ENCODE results near the gene EFCAB3. TPM values are rescaled to one million over a fixed set of nuclear protein-coding genes. Genes with fewer than 3 reads are reported as not detected.
A peak's percentile ranks its signal among the peaks of the same experiment; 100 is the strongest.
"Not testable (repeated sequence)": the region's sequence is repeated elsewhere in the genome, so short reads cannot be mapped to it uniquely, and the experiment has no call there.

The EFCAB3 gene
- total RNA-seq, 4 donors from 2014 or later, result not detected

DNA sequence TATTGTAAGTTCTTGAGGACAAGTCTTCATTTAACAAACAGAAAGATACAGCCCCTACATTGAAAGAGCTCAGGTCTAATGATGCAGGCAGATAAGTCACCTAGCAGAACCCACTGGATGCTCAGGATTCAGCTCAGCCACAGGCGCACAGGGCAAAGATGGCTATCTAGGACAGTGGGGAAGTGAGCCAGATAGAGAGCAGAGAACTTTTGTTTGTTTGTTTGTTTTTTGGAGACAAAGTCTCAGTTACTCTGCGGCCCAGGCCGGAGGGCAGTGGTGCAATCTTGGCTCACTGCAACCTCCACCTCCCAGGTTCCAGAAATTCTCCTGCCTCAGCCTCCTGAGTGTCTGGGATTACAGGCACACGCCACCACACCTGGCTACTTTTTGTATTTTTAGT lies 63.7 kb downstream of the EFCAB3 start:
- in situ Hi-C loops (cut with MboI; ENCODE audit: low pct_ligation_motif_present in 1 of 4, low pct_unique_long_range_greater_than_20kb in 1 of 4, low sequenced_read_pairs in 3 of 4), result no loop called here

DNA sequence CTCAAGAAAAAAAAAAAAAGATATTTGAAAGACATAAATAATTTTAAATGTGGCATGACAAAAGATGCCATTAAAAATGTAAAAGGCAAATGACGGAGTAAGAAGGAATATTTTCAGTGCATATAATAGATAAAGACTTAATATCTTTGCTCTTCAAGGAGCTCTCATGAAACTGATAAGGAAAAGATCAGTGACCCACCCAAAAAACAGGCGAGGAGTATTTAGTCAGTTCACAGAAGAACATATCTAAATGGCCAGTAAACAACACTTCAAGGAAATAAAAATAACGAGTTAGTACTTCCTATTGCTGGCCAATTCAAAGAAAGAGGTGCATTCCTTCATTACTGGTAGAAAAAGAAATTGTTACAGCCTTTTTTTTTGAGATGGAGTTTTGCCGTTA lies 65.4 kb downstream of the EFCAB3 start:
- in situ Hi-C loops (cut with MboI; ENCODE audit: low pct_ligation_motif_present in 1 of 4, low pct_unique_long_range_greater_than_20kb in 1 of 4, low sequenced_read_pairs in 3 of 4); H3K27ac ChIP-seq; DNase-seq; H3K4me1 ChIP-seq; H3K27me3 ChIP-seq; intact Hi-C loops (cut with DNase I; ENCODE audit: low total_unique reads); H3K9me3 ChIP-seq; H3K4me3 ChIP-seq: not testable (repeated sequence)
- H3K36me3 ChIP-seq, result peaks cover 0 to 68% (median 31%) of the 10 kb centered on the region in 4 donors
- 79 to 85% methylated on average over 3 to 4 of the region's 4 CpGs for WGBS, 2 donors (ENCODE audit: low coverage in 1 of 2)

More for the DNA sequence above, 63.7 kb downstream of the EFCAB3 start:
- H3K4me1 ChIP-seq, result no peaks in the 10 kb centered on the region
- no peak overlapping the region for H3K27ac ChIP-seq
- no peak for TF ChIP-seq POLR2AphosphoS5 (IDR thresholded peaks at IDR 0.05)
- no peak for TF ChIP-seq POLR2A (IDR thresholded peaks at IDR 0.05)
- TF ChIP-seq, protein P1, sequence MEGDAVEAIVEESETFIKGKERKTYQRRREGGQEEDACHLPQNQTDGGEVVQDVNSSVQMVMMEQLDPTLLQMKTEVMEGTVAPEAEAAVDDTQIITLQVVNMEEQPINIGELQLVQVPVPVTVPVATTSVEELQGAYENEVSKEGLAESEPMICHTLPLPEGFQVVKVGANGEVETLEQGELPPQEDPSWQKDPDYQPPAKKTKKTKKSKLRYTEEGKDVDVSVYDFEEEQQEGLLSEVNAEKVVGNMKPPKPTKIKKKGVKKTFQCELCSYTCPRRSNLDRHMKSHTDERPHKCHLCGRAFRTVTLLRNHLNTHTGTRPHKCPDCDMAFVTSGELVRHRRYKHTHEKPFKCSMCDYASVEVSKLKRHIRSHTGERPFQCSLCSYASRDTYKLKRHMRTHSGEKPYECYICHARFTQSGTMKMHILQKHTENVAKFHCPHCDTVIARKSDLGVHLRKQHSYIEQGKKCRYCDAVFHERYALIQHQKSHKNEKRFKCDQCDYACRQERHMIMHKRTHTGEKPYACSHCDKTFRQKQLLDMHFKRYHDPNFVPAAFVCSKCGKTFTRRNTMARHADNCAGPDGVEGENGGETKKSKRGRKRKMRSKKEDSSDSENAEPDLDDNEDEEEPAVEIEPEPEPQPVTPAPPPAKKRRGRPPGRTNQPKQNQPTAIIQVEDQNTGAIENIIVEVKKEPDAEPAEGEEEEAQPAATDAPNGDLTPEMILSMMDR (IDR thresholded peaks at IDR 0.05), result no peak
- TF ChIP-seq EP300 (IDR thresholded peaks at IDR 0.05; ENCODE audit: low read depth), result no peak
- no peak for DNase-seq
- intact Hi-C loops (cut with DNase I; ENCODE audit: low total_unique reads), result no loop called here
- H3K36me3 ChIP-seq, result peaks cover 0 to 72% (median 31%) of the 10 kb centered on the region in 4 donors
- no peaks in the 10 kb centered on the region for H3K27me3 ChIP-seq
- H3K4me3 ChIP-seq, result no peak overlapping the region
- WGBS, 2 donors (ENCODE audit: low coverage in 1 of 2), result 90 to 93% methylated on average over 3 to 4 of the region's 4 CpGs
- no peaks in the 10 kb centered on the region for H3K9me3 ChIP-seq

DNA sequence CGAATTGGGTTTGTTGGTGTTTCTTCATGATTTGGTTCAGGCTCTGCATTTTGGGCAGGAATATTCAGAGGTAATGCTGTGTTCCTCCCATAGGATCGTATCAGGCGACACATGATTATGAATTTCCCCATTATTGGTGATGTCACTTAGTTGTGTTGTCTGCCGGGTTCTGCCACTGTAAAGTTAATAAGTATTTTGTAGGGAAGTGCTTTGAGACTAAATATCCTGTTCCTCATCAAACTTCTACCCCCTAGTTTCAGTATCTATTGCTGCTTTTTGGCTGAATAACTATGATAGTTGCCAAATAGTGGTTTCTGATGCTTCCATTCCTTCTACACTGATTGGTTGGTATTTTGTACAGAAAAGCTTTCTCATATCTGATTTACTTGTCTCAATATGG lies 71.8 kb downstream of the EFCAB3 start:
- H3K4me1 ChIP-seq; intact Hi-C loops (cut with DNase I; ENCODE audit: low total_unique reads); H3K9me3 ChIP-seq; in situ Hi-C loops (cut with MboI; ENCODE audit: low pct_ligation_motif_present in 1 of 4, low pct_unique_long_range_greater_than_20kb in 1 of 4, low sequenced_read_pairs in 3 of 4); H3K27me3 ChIP-seq; H3K4me3 ChIP-seq; H3K27ac ChIP-seq; DNase-seq: not testable (repeated sequence)
- WGBS, 2 donors (ENCODE audit: low coverage in 1 of 2), result 75 to 93% methylated on average over 1 to 4 of the region's 4 CpGs
- H3K36me3 ChIP-seq, result peaks cover 0 to 15% (median 7%) of the 10 kb centered on the region in 4 donors

DNA sequence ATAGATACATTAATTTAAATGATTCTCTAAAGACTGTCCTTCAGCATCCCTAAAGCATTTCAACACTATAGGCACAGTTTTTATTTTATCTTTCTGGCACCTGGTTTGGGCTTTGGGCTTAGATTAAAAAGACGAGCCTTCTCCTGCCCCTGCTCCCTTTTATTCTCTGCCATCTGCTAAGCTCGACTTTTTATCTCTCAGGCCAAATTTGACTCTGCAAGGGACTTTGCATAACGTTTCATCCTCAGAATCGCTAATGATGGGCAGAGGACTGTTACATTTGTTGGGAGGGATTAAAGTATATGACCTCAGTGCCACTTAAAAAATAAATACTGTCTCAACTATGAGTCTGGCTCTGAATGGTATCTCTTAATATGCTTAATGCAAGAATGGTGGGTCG lies 72.7 kb downstream of the EFCAB3 start:
- H3K9me3 ChIP-seq; H3K36me3 ChIP-seq; H3K4me1 ChIP-seq; DNase-seq; H3K4me3 ChIP-seq; in situ Hi-C loops (cut with MboI; ENCODE audit: low pct_ligation_motif_present in 1 of 4, low pct_unique_long_range_greater_than_20kb in 1 of 4, low sequenced_read_pairs in 3 of 4); intact Hi-C loops (cut with DNase I; ENCODE audit: low total_unique reads); H3K27me3 ChIP-seq; H3K27ac ChIP-seq: not testable (repeated sequence)
- WGBS, 2 donors (ENCODE audit: low coverage in 1 of 2), result 82 to 100% methylated on average over 1 to 5 of the region's 5 CpGs

DNA sequence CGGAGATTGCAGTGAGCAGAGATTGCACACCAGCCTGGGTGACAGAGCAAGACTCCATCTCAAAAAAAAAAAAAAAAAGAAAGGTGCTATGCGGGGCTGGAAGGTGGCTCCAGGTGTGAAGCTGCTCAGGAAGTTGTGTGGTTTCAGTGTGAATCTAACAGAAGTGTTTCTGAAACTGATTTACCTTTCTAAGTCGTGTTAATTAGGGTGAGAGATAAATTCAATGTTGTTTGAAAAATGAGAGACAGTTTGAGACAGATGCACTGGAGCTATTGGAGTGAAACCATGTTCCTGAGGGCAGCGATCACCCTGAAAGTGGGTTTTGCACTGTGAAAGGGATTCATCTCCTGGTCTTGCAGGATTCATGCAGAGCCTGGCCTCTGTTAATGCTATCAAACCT lies 73.3 kb downstream of the EFCAB3 start:
- 66 to 85% methylated on average over 4 of the region's 4 CpGs for WGBS, 2 donors (ENCODE audit: low coverage in 1 of 2)
- H3K4me3 ChIP-seq; H3K4me1 ChIP-seq; H3K27me3 ChIP-seq; DNase-seq; H3K36me3 ChIP-seq; H3K27ac ChIP-seq; intact Hi-C loops (cut with DNase I; ENCODE audit: low total_unique reads); H3K9me3 ChIP-seq; in situ Hi-C loops (cut with MboI; ENCODE audit: low pct_ligation_motif_present in 1 of 4, low pct_unique_long_range_greater_than_20kb in 1 of 4, low sequenced_read_pairs in 3 of 4): not testable (repeated sequence)

DNA sequence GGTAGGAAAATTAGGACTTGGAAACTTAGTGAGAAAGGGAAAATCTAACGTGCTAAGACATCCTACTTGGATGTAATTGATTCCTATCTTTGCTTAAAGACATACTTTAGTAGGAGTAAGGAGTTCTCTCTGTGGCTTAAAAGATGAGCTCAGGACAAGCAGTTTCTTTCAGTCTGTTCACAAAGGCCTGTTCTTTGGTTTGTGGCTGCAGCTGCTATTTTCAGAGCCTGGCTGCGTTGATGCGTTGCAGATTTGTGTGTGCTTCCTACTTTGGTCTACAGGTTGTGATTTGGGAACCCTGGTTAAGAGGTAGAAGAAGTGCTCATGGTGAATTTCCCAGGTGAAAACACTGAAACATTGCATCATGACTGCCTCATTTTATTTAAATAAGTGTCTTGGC lies 73.8 kb downstream of the EFCAB3 start:
- H3K4me1 ChIP-seq; H3K36me3 ChIP-seq; H3K27ac ChIP-seq; H3K27me3 ChIP-seq; in situ Hi-C loops (cut with MboI; ENCODE audit: low pct_ligation_motif_present in 1 of 4, low pct_unique_long_range_greater_than_20kb in 1 of 4, low sequenced_read_pairs in 3 of 4); intact Hi-C loops (cut with DNase I; ENCODE audit: low total_unique reads); H3K4me3 ChIP-seq; H3K9me3 ChIP-seq: not testable (repeated sequence)
- whole genome bisulfite sequencing, 2 donors (ENCODE audit: low coverage in 1 of 2), result 71 to 83% methylated on average over 1 to 3 of the region's 3 CpGs
- peak; percentile 28 for DNase-seq

DNA sequence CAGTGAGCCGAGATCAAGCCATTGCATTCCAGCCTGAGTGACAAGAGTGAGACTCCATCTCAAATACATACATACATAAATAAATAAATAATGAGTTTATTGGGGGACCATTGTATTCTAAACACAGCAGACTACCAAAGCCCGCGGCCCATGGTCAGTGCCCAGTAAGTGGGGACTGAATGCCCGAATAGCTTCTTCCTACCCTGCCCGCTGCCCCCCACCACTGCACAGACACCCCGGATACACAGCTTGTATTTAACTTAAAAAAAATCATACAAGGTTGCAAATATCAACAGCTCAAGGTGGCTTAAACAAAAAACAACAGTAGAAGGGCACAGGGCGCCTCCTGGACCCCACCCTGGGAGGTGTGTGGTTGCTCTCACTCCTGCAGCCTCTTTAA lies 75.7 kb downstream of the EFCAB3 start:
- 89 to 96% methylated on average over 5 to 7 of the region's 7 CpGs for WGBS, 2 donors (ENCODE audit: low coverage in 1 of 2)
- in situ Hi-C loops (cut with MboI; ENCODE audit: low pct_ligation_motif_present in 1 of 4, low pct_unique_long_range_greater_than_20kb in 1 of 4, low sequenced_read_pairs in 3 of 4) (no loop called here), intact Hi-C loops (cut with DNase I; ENCODE audit: low total_unique reads) (no loop called here)
- no peak overlapping the region for H3K4me3 ChIP-seq
- no peak overlapping the region for H3K27ac ChIP-seq
- TF ChIP-seq, protein P1 (IDR thresholded peaks at IDR 0.05), result no peak
- TF ChIP-seq POLR2A (IDR thresholded peaks at IDR 0.05), result no peak
- no peak for TF ChIP-seq POLR2AphosphoS5 (IDR thresholded peaks at IDR 0.05)
- no peak for TF ChIP-seq EP300 (IDR thresholded peaks at IDR 0.05; ENCODE audit: low read depth)
- no peaks in the 10 kb centered on the region for H3K27me3 ChIP-seq
- no peaks in the 10 kb centered on the region for H3K4me1 ChIP-seq
- DNase-seq, result no peak
- H3K36me3 ChIP-seq, result no peaks in the 10 kb centered on the region
- H3K9me3 ChIP-seq, result no peaks in the 10 kb centered on the region

DNA sequence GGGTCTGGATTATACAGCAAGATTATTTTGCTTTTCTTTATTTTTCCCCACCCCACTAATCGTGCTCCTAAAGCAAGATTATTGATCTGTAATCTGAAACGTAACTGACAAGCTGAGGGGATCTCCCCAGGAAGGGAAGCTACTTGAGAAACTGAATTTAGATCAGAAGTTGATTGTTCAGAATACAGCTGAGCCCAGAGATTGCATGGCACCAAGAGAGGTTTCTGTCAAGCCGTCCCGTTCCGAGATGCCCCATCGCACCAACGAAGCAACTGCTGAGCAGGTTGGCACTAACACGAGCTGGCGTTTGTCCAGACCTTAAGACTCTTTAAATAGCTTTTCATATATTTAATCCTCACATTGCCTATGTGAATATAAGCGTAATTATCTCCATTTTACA lies 78.1 kb downstream of the EFCAB3 start:
- H3K9me3 ChIP-seq; H3K4me1 ChIP-seq; H3K27me3 ChIP-seq; intact Hi-C loops (cut with DNase I; ENCODE audit: low total_unique reads); H3K4me3 ChIP-seq; H3K36me3 ChIP-seq; in situ Hi-C loops (cut with MboI; ENCODE audit: low pct_ligation_motif_present in 1 of 4, low pct_unique_long_range_greater_than_20kb in 1 of 4, low sequenced_read_pairs in 3 of 4); H3K27ac ChIP-seq; DNase-seq: not testable (repeated sequence)
- 66 to 71% methylated on average over 9 to 10 of the region's 10 CpGs for WGBS, 2 donors (ENCODE audit: low coverage in 1 of 2)

DNA sequence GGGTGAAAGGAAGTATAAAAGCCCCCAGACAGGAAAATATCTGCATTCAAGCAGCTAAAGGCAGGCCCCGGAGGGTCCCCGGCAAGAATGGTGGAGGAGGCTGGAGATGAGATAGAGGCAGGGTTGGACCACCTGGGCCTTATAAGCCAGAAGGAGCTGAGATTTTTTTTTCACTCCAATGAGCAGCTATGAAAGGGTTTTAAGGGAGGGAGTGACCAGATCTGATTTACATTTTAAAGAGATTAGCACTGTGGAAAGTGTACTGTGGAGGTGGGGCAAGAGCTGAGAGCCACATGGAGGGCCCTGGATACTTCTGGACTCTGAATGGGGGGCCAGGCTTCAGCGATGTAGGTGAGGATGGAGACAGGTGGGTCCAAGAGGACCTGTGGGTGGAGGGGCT lies 84.1 kb downstream of the EFCAB3 start:
- intact Hi-C loops (cut with DNase I; ENCODE audit: low total_unique reads); H3K9me3 ChIP-seq; H3K4me1 ChIP-seq; H3K4me3 ChIP-seq; DNase-seq; in situ Hi-C loops (cut with MboI; ENCODE audit: low pct_ligation_motif_present in 1 of 4, low pct_unique_long_range_greater_than_20kb in 1 of 4, low sequenced_read_pairs in 3 of 4); H3K27ac ChIP-seq; H3K27me3 ChIP-seq; H3K36me3 ChIP-seq: not testable (repeated sequence)
- 83 to 89% methylated on average over 3 of the region's 3 CpGs for WGBS, 2 donors (ENCODE audit: low coverage in 1 of 2)

All from transverse colon (tissue), 4 donors.